GM12878 (cell line): Measurements from ENCODE around the gene COL4A2. TPM values are rescaled to one million over a fixed set of nuclear protein-coding genes. Genes with fewer than 3 reads are reported as not detected.

Experiments
- ATF3 ChIP-seq: IDR thresholded peaks from 2 replicates; pipeline ENCODE4 v1.6.1; 2011; ENCODE audit warnings: low read depth, mild to moderate bottlenecking, low read length, moderate library complexity, borderline replicate concordance; ENCODE audit errors: extremely low read depth
- BACH1 ChIP-seq: fragments of 450-650 bp; IDR thresholded peaks from 2 replicates; pipeline ENCODE4 v1.6.1; 2017; ENCODE audit warnings: mild to moderate bottlenecking, borderline replicate concordance
- BMI1 ChIP-seq: fragments of 450-650 bp; IDR thresholded peaks from 2 replicates; pipeline ENCODE4 v1.6.1; 2016; ENCODE audit warnings: mild to moderate bottlenecking, moderate library complexity, borderline replicate concordance
- CHD2 ChIP-seq: IDR thresholded peaks from 2 replicates; pipeline ENCODE4 v1.6.1; 2011; ENCODE audit warnings: low read depth, low read length, improper control_type of control experiment, borderline replicate concordance
- FOS ChIP-seq: IDR thresholded peaks from 3 replicates; pipeline ENCODE4 v1.6.1; 2011; ENCODE audit warnings: borderline replicate concordance; ENCODE audit not compliant: insufficient read length; ENCODE audit errors: extremely low read depth
- GATAD2B ChIP-seq: fragments of 450-650 bp; conservative IDR thresholded peaks from 2 replicates; pipeline ENCODE4 v1.6.1; 2017; ENCODE audit warnings: low read depth, mild to moderate bottlenecking, moderate library complexity
- IKZF1 ChIP-seq: fragments of 450-650 bp; conservative IDR thresholded peaks from 2 replicates; pipeline ENCODE4 v1.6.1; 2017; ENCODE audit warnings: antibody characterized with exemption, mild to moderate bottlenecking
- JUND ChIP-seq: IDR thresholded peaks from 2 replicates; pipeline ENCODE4 v1.6.1; 2012; ENCODE audit warnings: low read depth, mild to moderate bottlenecking, low read length, improper control_type of control experiment, moderate library complexity
- MAX ChIP-seq: IDR thresholded peaks from 2 replicates; pipeline ENCODE4 v1.6.1; 2012; ENCODE audit warnings: low read depth, low read length, improper control_type of control experiment
- MEF2B ChIP-seq: fragments of 450-650 bp; IDR thresholded peaks from 2 replicates; pipeline ENCODE4 v1.6.1; 2018; ENCODE audit warnings: mild to moderate bottlenecking, moderate library complexity; ENCODE audit not compliant: partially characterized antibody, poor library complexity, severe bottlenecking
- NFYB ChIP-seq: IDR thresholded peaks from 2 replicates; pipeline ENCODE4 v1.6.1; 2011; ENCODE audit warnings: low read depth, mild to moderate bottlenecking, low read length, improper control_type of control experiment, moderate library complexity; ENCODE audit not compliant: insufficient read depth
- POLR2A ChIP-seq: IDR thresholded peaks from 2 replicates; pipeline ENCODE4 v1.6.1; 2011; ENCODE audit warnings: low read depth, mild to moderate bottlenecking, low read length
- RBBP5 ChIP-seq: fragments of 200-600 bp; sonication (generic); conservative IDR thresholded peaks from 2 replicates; pipeline ENCODE4 v1.6.1; 2016
- RELB ChIP-seq: fragments of 450-650 bp; IDR thresholded peaks from 2 replicates; pipeline ENCODE4 v1.6.1; 2017; ENCODE audit warnings: low read depth, mild to moderate bottlenecking, moderate library complexity
- SMARCA5 ChIP-seq: fragments of 450-650 bp; IDR thresholded peaks from 2 replicates; pipeline ENCODE4 v1.6.1; 2017; ENCODE audit warnings: mild to moderate bottlenecking
- SPI1 ChIP-seq: IDR thresholded peaks from 2 replicates; pipeline ENCODE4 v1.6.1; 2011; ENCODE audit warnings: low read depth, mild to moderate bottlenecking, low read length, moderate library complexity, borderline replicate concordance; ENCODE audit not compliant: insufficient read depth
- SREBF2 ChIP-seq: IDR thresholded peaks from 2 replicates; pipeline ENCODE4 v1.6.1; 2012; ENCODE audit warnings: mild to moderate bottlenecking, low read length
- SUPT20H ChIP-seq: IDR thresholded peaks from 2 replicates; pipeline ENCODE4 v1.6.1; 2011; ENCODE audit warnings: low read depth, mild to moderate bottlenecking, low read length, moderate library complexity, borderline replicate concordance; ENCODE audit not compliant: control insufficient read depth
- SUZ12 ChIP-seq: fragments of 200-600 bp; sonication (generic); IDR thresholded peaks from one replicate; pipeline ENCODE4 v1.6.1; 2018; ENCODE audit warnings: antibody characterized with exemption, mild to moderate bottlenecking; ENCODE audit not compliant: unreplicated experiment
- TAF1 ChIP-seq: IDR thresholded peaks from 2 replicates; pipeline ENCODE4 v1.6.1; 2011; ENCODE audit warnings: mild to moderate bottlenecking, low read depth, low read length, borderline replicate concordance
- TBL1XR1 ChIP-seq: IDR thresholded peaks from 2 replicates; pipeline ENCODE4 v1.6.1; 2012; ENCODE audit warnings: low read depth, low read length, improper control_type of control experiment
- USF2 ChIP-seq: IDR thresholded peaks from 2 replicates; pipeline ENCODE4 v1.6.1; 2011; ENCODE audit warnings: low read depth, low read length, improper control_type of control experiment, borderline replicate concordance
- ZNF592 ChIP-seq: fragments of 450-650 bp; IDR thresholded peaks from 2 replicates; pipeline ENCODE4 v1.6.1; 2017; ENCODE audit warnings: mild to moderate bottlenecking, moderate library complexity
- polyA plus RNA-seq, 11 experiments: library from polyadenylated mRNA; depleted of rRNA in 4 of 11; unstranded in 6 of 11; stranded (reverse) in 5 of 11; fragments of >200 nt; fragmentation: Nextera tagmentation in 4 of 11; fragmentation: Illumina TruSeq in 1 of 11; extraction: Ambion mirVana in 4 of 11; extraction: Trizol in 1 of 11; gene quantifications; 1 replicate in 1 of 11; 2 replicates in 10 of 11; pipeline versions ENCODE4 v1.2.1 to v1.2.3, GENCODE V29; 2011 to 2016; ENCODE audit warnings: inconsistent platforms in 2 of 11, missing spikeins in 2 of 11, low read depth in 1 of 11
- total RNA-seq, 4 experiments: library from RNA; depleted of rRNA in 3 of 4; stranded (reverse); fragments of >200 nt in 3 of 4; fragmentation: Illumina TruSeq in 1 of 4; extraction: Trizol in 1 of 4; gene quantifications; 2 replicates each; pipeline versions ENCODE4 v1.2.1 to v1.2.3, GENCODE V29; 2013 to 2021

COL4A2 gene
- total and polyA plus RNA-seq, 10 of the 15 experiments (the other 5 are each of a cell fraction or from before 2014, with no cell fraction given) = 0.16 to 1.6 (median 0.62) TPM; not detected in 3

- TF ChIP-seq SUZ12 (no peak), NFYB (no peak), ATF3 (no peak), POLR2A (peak; percentile 61), SMARCA5 (no peak), JUND (no peak), IKZF1 (peak; percentile 88), FOS (no peak), TAF1 (peak; percentile 51; the same call in 1 of the 2 replicates), TBL1XR1 (no peak), SUPT20H (no peak), USF2 (no peak), ZNF592 (no peak), SPI1 (peak; percentile 15; the same call in 1 of the 2 replicates), SREBF2 (no peak), BMI1 (no peak), GATAD2B (peak; percentile 6), RBBP5 (no peak), MEF2B (no peak), RELB (0 out of 2 replicates have a peak, but pooled peaks have one; percentile 35), MAX (0 out of 2 replicates have a peak, but pooled peaks have one; percentile 8), BACH1 (peak; percentile 12; the same call in 1 of the 2 replicates), CHD2 (no peak)
Observed at GRCh38 chr13:110561344-110562035, 254.4 kb downstream of the COL4A2 start, which contains the start of gene RAB20 (continued).
